T-helper 1 cell treated with Interleukin-12 subunit alpha and Interleukin-12 subunit beta and Interleukin-4 antibody, amounts not matched to agents 30 μg/mL and 1 μg/mL, for 36 hours (primary cell): ENCODE data around the gene SMO.

Experiments used
- H3K27ac Mint-ChIP-seq: one replicate; pipeline ENCODE4 v1.8.0; 2021; ENCODE audit warnings: mild to moderate bottlenecking, mixed read lengths
- H3K27me3 Mint-ChIP-seq: one replicate; pipeline ENCODE4 v1.8.0; 2021; ENCODE audit warnings: low read depth, mixed read lengths
- H3K36me3 Mint-ChIP-seq: one replicate; pipeline ENCODE4 v1.8.0; 2021; ENCODE audit warnings: low read depth, mixed read lengths
- H3K4me1 Mint-ChIP-seq: one replicate; pipeline ENCODE4 v1.8.0; 2021; ENCODE audit warnings: low read depth, mixed read lengths
- H3K4me3 Mint-ChIP-seq: one replicate; pipeline ENCODE4 v1.8.0; 2021; ENCODE audit warnings: mild to moderate bottlenecking, moderate library complexity, mixed read lengths
- H3K9me3 Mint-ChIP-seq: one replicate; pipeline ENCODE4 v1.8.0; 2021; ENCODE audit warnings: mixed read lengths

SMO gene

DNA sequence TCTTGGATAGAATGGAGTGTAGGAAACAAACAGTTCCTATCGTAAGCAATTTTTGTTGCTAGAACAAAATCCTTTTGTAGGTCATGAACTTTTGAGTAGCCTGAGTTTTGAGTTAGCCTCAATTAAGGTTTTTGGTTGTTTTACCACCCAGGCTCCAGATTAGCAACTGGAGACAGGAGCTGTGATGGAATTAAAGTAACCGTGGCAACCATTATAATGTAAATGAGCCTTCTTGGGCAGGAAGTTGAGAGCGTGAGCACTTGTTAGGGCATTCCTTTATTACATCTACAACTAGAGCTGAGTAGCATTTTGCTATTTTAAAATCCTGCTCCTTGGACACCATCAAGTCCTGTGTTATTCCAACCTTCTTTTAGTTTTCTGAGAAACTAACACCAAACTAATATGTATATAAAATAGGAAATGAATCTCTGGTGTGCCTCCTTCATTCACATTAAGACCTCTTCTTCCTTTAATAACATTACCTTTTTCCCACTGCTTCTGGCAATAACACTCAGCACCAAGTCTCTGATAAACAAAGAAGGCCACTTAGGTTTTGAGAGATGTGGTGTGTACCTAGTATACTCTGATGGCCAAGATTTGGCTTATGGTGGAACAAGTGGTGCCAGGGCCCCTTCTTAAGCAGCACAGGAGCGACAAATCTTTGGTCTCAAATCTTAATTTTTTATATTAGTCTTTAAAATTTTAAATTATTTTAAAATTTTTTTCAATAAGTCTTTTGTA, 70.4 kb downstream of the SMO start:
- Mint-ChIP-seq H3K36me3 (peaks cover 2% of the 10 kb centered on the region), H3K27me3 (no peaks in the 10 kb centered on the region), H3K4me1 (peaks cover 25% of the 10 kb centered on the region), H3K9me3 (no peaks in the 10 kb centered on the region), H3K27ac (no peak overlapping the region), H3K4me3 (no peak overlapping the region)

DNA sequence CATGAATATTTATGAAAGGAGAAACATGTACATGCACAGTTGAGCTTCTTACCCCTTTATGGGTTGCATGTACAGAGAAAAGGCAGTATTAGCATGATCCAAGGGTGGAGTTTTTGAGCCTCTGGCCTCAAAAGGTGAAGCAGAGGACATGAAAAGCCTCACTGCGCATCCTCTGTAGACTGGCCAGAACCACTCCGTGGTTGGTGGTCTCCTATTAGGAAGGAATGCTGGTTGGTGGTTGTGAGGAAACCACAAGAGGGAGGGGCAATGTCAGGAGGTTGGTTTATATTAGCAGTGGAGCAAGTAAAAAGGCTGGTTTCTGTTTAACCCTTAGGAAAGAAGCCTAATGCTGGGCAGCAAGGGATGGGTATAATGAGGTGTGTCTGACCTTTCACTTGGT, 73.9 kb downstream of the SMO start:
- Mint-ChIP-seq H3K27me3 (no peaks in the 10 kb centered on the region), H3K36me3 (peaks cover 2% of the 10 kb centered on the region), H3K4me3 (no peak overlapping the region), H3K9me3 (no peaks in the 10 kb centered on the region), H3K27ac (no peak overlapping the region), H3K4me1 (peaks cover 25% of the 10 kb centered on the region)
